ENCODE results near the gene MAP1S. TPM values are rescaled to one million over a fixed set of nuclear protein-coding genes. Genes with fewer than 3 reads are reported as not detected.
A peak's percentile ranks its signal among the peaks of the same experiment; 100 is the strongest.

MAP1S gene
- total and polyA plus RNA-seq, 2 of the 13 experiments (the other 11 are each of a cell fraction or from before 2014, with no cell fraction given): 3.8 to 7.3 TPM

DNA sequence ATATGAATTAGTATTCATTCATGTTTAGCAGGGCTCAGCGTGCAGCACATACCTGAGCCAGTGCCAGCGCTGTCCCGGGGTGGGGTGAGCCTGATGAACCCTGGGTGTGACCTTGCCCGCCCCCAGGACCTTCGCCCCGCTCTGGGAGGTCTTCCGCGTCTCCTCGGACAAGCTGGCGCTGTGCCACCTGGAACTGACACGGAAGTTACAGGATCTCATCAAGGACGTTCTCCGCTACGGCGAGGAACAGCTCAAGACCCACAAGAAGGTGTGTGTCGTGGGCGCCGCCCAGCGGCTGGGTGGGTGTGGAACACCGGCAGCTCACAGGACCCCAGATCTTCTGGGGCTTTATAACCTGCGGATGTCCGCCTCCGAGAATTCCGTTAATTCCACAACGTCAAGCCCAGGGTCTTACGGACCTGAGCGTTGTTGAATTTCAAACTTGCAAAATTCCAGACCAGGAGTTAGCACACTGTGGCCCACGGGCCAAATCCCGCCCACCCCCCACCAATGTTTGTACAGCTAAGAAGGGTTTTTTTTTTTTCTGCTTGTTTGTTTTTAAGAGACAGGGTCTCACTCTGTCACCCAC, 47.4 kb downstream of the MAP1S start (continued):
- TF ChIP-seq, protein P1, sequence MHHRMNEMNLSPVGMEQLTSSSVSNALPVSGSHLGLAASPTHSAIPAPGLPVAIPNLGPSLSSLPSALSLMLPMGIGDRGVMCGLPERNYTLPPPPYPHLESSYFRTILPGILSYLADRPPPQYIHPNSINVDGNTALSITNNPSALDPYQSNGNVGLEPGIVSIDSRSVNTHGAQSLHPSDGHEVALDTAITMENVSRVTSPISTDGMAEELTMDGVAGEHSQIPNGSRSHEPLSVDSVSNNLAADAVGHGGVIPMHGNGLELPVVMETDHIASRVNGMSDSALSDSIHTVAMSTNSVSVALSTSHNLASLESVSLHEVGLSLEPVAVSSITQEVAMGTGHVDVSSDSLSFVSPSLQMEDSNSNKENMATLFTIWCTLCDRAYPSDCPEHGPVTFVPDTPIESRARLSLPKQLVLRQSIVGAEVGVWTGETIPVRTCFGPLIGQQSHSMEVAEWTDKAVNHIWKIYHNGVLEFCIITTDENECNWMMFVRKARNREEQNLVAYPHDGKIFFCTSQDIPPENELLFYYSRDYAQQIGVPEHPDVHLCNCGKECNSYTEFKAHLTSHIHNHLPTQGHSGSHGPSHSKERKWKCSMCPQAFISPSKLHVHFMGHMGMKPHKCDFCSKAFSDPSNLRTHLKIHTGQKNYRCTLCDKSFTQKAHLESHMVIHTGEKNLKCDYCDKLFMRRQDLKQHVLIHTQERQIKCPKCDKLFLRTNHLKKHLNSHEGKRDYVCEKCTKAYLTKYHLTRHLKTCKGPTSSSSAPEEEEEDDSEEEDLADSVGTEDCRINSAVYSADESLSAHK (CRISPR knock-in tag; IDR thresholded peaks at IDR 0.05; ENCODE audit: borderline replicate concordance): no peak
- TF ChIP-seq ZNF234 (CRISPR knock-in tag; conservative IDR thresholded peaks at IDR 0.05) (no peak), ZNF619 (CRISPR knock-in tag; IDR thresholded peaks at IDR 0.05) (no peak), ARNT2 (CRISPR knock-in tag; IDR thresholded peaks at IDR 0.05; ENCODE audit: low read depth) (no peak), ZNF44 (CRISPR knock-in tag; IDR thresholded peaks at IDR 0.05) (no peak), KLF15 (CRISPR knock-in tag; IDR thresholded peaks at IDR 0.05; ENCODE audit: borderline replicate concordance) (no peak), GTF2F1 (IDR thresholded peaks at IDR 0.05; ENCODE audit: low read length) (no peak), ZNF331 (CRISPR knock-in tag; IDR thresholded peaks at IDR 0.05) (peak; percentile 41; the same call in 1 of the 2 replicates), THAP11 (CRISPR knock-in tag; IDR thresholded peaks at IDR 0.05) (peak; percentile 57), ZZZ3 (CRISPR knock-in tag; IDR thresholded peaks at IDR 0.05; ENCODE audit: borderline replicate concordance) (no peak), ELF4 (CRISPR knock-in tag; IDR thresholded peaks at IDR 0.05; ENCODE audit: borderline replicate concordance) (0 out of 2 replicates have a peak, but pooled peaks have one; percentile 31), ZNF329 (CRISPR knock-in tag; IDR thresholded peaks at IDR 0.05; ENCODE audit: low read depth) (no peak), SKI (IDR thresholded peaks at IDR 0.05; ENCODE audit: partially characterized antibody) (no peak)
- TF ChIP-seq, protein P2, sequence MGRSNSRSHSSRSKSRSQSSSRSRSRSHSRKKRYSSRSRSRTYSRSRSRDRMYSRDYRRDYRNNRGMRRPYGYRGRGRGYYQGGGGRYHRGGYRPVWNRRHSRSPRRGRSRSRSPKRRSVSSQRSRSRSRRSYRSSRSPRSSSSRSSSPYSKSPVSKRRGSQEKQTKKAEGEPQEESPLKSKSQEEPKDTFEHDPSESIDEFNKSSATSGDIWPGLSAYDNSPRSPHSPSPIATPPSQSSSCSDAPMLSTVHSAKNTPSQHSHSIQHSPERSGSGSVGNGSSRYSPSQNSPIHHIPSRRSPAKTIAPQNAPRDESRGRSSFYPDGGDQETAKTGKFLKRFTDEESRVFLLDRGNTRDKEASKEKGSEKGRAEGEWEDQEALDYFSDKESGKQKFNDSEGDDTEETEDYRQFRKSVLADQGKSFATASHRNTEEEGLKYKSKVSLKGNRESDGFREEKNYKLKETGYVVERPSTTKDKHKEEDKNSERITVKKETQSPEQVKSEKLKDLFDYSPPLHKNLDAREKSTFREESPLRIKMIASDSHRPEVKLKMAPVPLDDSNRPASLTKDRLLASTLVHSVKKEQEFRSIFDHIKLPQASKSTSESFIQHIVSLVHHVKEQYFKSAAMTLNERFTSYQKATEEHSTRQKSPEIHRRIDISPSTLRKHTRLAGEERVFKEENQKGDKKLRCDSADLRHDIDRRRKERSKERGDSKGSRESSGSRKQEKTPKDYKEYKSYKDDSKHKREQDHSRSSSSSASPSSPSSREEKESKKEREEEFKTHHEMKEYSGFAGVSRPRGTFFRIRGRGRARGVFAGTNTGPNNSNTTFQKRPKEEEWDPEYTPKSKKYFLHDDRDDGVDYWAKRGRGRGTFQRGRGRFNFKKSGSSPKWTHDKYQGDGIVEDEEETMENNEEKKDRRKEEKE (IDR thresholded peaks at IDR 0.05): no peak
- TF ChIP-seq, protein P3, sequence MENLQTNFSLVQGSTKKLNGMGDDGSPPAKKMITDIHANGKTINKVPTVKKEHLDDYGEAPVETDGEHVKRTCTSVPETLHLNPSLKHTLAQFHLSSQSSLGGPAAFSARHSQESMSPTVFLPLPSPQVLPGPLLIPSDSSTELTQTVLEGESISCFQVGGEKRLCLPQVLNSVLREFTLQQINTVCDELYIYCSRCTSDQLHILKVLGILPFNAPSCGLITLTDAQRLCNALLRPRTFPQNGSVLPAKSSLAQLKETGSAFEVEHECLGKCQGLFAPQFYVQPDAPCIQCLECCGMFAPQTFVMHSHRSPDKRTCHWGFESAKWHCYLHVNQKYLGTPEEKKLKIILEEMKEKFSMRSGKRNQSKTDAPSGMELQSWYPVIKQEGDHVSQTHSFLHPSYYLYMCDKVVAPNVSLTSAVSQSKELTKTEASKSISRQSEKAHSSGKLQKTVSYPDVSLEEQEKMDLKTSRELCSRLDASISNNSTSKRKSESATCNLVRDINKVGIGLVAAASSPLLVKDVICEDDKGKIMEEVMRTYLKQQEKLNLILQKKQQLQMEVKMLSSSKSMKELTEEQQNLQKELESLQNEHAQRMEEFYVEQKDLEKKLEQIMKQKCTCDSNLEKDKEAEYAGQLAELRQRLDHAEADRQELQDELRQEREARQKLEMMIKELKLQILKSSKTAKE (CRISPR knock-in tag; IDR thresholded peaks at IDR 0.05; ENCODE audit: borderline replicate concordance): peak; percentile 67; the same call in 1 of the 2 replicates
- TF ChIP-seq, protein P4, sequence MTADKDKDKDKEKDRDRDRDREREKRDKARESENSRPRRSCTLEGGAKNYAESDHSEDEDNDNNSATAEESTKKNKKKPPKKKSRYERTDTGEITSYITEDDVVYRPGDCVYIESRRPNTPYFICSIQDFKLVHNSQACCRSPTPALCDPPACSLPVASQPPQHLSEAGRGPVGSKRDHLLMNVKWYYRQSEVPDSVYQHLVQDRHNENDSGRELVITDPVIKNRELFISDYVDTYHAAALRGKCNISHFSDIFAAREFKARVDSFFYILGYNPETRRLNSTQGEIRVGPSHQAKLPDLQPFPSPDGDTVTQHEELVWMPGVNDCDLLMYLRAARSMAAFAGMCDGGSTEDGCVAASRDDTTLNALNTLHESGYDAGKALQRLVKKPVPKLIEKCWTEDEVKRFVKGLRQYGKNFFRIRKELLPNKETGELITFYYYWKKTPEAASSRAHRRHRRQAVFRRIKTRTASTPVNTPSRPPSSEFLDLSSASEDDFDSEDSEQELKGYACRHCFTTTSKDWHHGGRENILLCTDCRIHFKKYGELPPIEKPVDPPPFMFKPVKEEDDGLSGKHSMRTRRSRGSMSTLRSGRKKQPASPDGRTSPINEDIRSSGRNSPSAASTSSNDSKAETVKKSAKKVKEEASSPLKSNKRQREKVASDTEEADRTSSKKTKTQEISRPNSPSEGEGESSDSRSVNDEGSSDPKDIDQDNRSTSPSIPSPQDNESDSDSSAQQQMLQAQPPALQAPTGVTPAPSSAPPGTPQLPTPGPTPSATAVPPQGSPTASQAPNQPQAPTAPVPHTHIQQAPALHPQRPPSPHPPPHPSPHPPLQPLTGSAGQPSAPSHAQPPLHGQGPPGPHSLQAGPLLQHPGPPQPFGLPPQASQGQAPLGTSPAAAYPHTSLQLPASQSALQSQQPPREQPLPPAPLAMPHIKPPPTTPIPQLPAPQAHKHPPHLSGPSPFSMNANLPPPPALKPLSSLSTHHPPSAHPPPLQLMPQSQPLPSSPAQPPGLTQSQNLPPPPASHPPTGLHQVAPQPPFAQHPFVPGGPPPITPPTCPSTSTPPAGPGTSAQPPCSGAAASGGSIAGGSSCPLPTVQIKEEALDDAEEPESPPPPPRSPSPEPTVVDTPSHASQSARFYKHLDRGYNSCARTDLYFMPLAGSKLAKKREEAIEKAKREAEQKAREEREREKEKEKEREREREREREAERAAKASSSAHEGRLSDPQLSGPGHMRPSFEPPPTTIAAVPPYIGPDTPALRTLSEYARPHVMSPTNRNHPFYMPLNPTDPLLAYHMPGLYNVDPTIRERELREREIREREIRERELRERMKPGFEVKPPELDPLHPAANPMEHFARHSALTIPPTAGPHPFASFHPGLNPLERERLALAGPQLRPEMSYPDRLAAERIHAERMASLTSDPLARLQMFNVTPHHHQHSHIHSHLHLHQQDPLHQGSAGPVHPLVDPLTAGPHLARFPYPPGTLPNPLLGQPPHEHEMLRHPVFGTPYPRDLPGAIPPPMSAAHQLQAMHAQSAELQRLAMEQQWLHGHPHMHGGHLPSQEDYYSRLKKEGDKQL (CRISPR knock-in tag; IDR thresholded peaks at IDR 0.05; ENCODE audit: low read depth): no peak
